GM03348 (cell line): Measurements from ENCODE around the gene PPP1R37.
"Not testable (repeated sequence)": the region's sequence is repeated elsewhere in the genome, so short reads cannot be mapped to it uniquely, and the experiment has no call there.

Source experiments
- DNase-seq: peaks from one replicate; pipeline ENCODE4 v3.0.0; 2012; ENCODE audit warnings: low spot score

The PPP1R37 gene

DNA sequence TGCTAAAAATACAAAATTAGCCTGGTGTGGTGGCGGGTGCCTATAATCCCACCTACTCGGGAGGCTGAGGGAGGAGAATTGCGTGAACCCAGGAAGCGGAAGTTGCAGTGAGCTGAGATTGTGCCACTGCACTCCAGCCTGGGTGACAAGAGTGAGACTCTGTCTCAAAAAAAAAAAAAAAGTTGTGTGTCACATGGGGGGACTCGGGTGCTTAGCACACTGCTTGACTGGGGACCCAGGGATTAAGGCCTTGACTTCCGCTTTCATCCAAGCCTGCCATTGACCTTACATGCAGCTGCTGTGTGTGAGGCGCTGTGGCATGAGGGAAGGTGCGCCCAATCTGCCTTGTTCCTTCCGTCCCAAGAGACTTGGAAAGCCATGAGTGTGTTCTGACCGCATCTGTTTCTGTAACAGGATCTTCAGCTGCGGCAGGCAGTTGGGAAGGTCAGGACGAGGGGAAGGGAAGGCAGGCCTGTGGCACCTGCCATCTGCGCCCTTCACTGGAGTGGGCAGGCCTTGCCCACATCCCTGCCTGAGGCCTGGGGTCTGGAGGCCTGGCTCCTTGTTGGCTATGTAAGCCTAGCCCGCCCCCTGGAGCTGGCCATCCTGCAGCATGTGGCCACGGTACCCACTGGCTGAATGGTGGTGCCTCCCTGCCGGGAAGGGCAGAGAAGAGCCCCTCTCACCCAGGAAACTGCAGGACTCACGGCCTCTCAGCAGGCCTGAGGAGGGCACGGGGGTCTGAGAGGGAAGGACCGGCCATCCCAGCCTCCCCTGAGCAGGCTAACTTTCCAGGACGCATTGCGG lies 23.0 kb downstream of the PPP1R37 start:
- DNase-seq, result no peak

DNA sequence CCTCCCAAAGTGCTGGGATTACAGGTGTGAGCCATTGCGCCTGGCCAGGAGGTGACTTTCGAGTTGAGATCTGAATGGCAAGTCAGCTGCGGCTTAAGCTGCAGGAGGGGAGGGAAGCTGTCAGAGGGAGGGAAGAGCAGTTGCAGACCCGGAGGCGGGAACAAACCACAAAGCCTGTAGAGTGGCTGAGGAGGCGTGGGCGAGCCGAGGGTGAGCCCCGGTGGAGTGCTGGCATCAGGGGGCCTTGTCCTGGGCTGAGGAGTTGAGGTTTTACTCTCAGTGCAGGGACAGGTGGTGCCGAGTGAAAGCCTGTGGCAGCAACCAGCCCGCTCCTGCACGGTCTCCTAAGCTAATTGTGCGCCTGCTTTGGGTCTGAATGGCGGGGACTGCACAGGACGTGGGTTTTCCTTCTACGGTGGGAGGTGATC lies 24.2 kb downstream of the PPP1R37 start:
- no peak for DNase-seq

DNA sequence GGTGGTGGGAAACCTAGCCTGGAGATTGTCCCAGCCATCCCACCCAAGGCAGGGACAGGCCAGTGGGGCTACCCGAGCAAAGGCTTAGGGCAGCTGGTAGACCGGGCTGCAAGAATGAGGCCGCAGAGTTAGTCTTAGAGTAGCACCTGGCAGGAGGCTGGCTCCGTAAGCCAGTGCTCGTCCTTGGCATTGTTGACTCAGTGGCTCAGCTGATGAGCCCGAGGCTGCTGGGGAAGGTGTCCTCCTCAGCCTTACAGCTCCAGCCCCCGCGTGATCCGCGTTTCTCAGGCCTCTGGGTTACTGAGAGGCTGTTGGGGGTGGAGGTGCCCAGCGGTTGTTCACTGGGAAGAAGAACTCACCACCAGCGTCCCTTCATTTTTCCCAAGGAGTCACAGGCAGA lies 24.7 kb downstream of the PPP1R37 start:
- DNase-seq, result no peak

DNA sequence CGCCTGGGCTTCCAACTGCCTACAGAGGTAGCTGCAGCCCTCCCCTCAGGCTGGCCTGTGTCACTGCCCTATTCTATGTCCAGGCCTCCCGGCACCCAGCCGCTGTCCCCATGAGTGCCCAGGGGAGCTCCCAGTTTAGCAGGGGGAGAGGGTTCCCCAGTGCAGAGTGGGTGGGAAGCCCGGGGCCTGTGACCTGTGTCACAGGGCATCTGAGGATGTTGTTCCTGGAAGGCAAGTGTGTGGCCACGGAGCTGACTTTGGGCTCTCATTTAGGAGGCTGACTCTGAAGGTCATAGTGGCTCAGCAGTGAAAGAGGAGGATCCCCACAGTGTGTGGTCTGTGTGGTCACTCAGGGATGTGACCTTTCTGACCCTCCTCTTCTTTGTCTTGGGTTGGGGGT lies 25.1 kb downstream of the PPP1R37 start:
- no peak for DNase-seq

DNA sequence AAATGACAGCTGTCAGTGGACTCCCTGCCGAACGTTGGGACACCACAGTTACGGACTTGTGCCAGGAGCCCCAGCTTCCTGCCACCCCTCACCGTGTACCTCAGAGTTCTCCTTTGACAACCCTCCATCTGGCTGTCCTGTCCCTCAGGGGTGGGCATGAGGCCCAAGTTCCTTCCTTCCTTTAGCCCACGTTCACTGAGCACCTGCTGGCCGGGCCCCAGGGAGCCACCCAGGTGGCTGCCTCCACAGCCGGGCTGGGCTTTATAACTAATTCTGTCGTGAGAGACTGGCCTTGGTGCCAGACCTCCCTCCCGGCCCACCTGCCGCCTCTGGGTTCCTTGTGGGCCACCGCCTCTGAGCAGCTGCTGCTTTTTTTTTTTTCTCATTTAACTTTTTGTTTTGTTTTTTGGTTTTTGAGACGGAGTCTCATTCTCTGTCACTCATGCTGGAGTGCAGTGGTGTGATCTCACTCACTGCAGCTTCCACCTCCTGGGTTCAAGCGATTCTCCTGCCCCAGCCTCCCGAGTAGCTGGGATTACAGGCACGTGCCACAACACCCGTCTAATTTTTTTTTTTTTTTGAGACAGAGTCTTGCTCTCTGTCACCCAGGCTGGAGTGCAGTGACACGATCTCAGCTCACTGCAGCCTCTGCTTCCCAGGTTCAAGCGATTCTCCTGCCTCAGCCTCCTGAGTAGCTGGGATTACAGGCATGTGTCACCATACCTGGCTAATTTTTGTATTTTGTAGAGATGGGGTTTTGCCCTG lies 25.8 kb downstream of the PPP1R37 start:
- DNase-seq, result not testable (repeated sequence)

DNA sequence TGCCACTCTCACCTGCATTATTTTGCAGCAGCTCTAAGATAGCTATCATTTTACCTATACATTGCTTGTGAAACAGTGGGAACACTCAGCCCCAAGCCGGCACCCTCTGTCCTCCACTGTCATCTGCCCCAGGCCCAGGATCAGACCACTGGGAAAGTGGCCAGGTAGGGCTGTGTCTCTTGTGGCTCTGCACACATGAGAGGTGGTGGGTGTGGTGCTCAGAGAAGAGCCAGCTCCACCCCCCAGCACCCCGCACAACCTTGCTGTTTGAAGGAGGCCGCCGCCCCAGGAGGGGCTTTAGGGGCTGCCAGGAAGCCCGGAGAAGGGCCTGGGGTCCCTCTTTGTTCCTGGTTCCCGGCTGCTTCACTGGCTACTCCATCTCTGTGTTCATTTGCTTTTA lies 26.6 kb downstream of the PPP1R37 start:
- no peak for DNase-seq

DNA sequence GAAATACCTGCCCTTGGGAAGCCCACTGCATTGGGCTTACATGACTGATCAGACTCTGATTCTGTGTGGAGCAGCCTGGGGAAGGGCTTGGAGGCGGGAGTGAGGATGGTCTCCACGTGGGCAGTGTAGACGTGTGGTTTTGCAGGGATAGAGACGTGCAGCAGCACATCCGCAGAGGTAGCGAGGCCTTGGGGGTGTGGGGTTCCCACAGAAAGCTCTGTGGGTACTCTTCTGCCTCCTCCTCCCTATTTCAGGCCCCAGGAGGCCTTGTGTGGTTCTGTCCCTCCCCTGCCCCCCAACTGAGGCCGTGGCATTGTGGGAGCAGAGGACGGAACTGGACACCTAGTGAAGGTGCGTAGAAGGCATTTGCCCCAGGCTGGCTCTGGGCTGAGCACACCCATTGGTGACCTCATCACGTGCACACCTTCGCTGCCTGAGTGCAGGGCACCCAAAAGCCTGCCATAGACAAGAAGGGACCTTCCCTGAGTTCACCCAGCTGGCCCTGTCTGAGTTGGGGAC lies 28.9 kb downstream of the PPP1R37 start:
- DNase-seq, result no peak

DNA sequence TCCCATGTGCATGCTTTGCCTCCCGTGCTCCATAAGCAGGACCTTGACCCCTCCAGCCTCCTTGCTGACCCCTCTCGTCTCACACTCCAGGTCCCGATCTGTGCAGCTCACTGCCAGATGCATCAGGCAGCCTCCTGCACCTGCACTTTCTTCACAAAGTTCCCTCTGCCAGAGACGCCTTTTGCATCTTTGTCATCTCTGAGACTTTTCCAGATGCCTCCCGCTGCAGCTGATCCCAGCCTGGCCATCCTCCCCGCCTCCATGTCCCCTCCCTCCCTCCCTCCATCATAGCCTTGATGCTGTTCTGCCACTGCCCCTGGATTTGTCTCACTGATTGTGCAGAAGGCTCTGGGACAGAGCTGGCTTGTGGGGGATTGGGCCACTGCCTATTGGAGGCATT lies 29.9 kb downstream of the PPP1R37 start:
- no peak for DNase-seq

DNA sequence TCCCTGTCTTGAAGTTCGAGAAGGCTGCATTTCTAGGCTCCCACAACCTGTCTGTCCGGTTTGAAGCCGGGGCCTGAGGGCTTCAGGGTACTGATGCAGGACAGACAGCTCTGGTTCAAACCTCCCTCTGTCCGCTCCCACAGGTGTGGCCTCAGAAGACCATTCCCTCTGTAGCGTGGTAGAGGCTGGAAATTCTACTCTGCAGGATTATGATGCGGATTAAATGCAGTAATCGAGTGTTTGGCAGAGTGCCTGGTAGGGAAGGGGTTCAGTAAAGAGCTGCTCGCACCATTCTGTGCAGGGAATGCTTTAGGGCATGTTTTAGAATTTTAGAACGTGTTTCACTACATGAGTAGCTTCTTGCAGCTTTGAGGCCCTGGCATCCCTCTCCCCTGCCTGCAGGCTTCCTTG lies 30.5 kb downstream of the PPP1R37 start:
- no peak for DNase-seq

DNA sequence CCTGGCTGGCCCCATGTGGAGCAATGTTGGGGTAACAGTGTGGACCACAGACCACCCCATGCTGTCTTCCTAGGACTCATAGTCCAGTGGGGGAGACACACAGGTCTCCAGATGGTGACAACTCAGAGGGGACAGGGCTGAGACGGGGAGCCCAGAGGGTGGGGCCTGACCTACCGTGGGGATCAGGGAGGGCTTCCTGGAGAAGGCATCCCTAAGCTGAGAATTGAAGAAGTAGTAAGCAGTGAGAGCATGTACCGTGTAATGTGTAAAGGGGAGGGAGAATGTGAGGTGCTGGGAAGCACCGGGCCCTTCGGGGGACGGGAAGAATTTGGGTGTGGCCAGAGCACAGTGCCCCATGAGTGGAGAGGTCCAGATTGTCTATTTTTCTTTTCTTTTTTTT lies 31.0 kb downstream of the PPP1R37 start:
- DNase-seq, result no peak

DNA sequence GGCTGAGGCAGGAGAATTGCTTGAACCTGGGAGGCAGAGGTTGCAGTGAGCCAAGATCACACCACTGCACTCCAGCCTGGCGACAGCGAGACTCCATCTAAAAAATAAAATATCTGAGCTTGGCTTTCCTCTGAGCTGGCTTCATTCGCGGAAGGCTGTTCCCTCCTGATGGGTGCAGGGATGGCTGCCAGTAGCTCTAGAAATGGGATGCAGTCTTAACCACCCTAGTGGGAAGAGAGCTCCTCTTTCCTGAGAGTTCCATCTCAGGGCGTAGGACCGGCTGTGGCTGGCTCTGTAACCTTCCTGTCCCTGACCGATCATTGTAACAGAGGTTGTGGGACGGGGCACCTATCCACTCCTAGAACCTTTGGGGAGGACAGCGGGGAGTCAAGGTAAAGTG lies 32.4 kb downstream of the PPP1R37 start:
- no peak for DNase-seq

DNA sequence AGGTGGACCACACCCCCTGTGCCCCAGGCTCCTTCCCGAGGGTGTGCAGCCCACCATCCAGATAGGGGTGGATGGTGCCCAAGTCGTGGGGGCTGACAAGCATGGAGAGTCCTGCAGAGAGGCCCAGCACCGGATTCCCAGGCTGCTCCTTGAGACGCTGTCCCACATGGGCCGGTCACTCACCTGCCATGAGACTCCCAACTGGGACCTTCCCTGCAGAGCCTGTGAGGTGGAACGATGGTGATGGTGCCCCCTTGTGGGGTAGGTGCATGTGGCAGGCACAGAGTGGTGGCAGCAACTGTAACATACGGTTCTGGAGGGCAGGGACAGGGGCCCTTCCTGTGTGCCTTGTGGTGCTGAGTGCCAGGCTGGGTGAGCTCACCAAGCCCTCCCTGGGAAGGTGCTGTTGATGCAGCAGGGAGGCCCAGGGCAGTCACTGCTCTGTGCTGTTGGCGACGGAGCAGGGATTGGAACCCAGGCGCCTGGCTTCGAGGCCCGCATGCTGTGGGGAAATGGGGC lies 33.1 kb downstream of the PPP1R37 start:
- peak; percentile 82 for DNase-seq

DNA sequence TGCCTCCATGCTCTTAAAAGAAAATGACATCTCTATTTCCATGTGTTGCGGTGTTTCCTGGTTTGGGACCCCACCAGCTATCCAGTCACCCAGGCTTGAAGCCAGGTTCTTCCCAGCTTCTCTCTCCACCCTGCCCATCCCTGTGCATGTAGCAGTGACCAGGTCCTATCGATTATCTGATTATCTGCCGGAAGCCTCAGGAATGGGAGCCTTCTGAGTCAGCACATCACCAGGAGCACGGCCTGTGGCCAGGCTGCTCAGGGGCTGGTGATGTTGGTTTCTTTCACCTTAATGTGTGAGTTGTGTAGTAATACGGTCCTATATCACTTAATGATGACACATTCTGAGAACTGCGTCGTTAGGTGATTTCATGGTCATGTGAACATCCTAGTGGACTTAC lies 33.7 kb downstream of the PPP1R37 start:
- DNase-seq, result no peak

DNA sequence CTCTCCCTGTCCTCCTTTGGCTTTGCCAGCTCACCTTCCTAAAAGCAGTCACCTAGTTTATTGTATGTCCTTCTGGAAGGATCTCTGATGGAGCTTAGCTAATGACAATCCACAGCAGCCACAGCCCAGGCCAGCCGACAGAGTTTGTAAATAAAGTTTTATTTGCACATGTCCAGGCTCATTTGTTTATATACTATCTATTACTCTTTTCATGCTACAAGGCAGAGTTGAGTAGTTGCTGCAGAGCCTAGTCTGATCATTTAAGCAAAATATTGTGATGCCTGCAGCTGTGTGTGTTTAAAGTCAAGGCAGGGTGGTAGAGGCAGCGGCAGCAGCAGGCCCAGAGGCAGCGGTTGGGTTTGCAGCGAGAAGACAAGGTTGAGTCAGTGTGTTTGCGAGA lies 35.2 kb downstream of the PPP1R37 start:
- DNase-seq, result no peak

DNA sequence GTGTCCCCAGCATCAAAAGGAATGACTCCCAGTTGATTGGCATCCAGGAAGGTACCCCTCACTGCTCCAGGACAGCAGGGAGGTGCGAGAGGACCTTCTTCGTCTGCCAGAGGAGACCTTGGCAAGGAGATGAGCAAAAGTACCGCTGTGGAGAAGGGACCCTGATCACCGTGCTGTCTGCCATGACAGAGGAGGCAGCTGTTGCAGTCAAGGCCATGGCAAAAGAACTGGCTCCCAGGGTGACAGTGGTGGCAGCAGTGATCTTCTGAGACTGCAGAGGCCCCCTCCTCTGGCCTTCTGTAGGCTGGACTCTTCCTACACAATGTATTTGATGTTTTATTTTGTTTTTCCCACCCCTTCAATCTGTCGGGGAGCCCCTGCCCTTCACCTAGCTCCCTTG lies 35.8 kb downstream of the PPP1R37 start:
- no peak for DNase-seq

DNA sequence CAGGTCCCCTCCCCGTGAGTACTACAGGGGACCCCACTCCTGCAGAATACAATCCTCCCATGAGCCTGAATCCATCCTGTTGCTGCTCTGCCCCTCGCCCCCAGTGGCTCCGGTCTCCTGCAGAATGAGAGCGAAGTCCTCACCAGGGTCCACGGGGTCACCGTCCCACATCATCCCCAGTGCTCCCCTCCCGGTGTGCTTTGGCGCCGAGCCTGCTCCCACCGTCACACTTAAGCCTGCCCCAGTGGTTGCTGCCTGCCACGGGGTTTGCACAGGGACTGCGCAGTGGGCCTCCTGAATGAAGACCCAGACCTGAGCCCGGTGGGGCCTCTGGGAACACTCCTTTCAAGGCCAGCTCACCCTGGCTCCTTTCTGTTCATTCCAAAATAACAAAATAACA lies 37.3 kb downstream of the PPP1R37 start:
- DNase-seq, result no peak

DNA sequence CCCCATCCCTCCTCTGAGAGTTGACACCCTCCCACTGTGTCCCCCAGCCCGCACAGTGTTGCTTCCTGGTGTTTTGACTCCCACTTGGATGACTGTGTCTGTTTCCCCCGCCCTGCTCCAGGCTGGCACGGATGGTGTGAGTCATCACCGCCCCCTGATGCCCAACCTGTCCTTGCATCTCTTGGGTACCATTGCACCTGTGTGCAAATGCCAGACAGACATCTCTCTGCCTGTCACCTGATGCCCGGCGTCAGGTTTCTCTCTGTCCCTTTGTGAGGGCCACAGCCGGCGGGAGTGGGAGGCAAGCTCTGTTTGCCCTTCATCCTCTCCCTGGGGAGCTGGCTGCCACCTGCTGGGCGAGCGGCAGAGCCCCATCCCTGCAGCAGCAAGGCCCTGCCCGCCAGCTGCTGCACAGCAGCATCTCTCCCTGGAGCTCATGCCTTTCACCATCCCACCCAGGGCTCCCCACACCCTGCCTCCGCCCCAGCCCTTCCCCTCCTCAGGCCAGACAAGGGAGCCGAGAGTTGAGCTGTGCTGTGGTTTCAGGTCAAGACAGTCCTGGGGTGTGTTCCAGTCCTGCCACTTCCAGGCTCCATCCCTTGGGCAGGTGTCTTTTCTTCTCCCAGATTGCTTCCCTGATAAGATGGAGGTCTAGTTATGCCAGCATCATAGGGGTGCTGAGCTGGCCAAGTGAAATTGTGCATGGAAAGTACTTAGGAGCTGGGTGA lies 38.1 kb downstream of the PPP1R37 start:
- DNase-seq, result no peak

DNA sequence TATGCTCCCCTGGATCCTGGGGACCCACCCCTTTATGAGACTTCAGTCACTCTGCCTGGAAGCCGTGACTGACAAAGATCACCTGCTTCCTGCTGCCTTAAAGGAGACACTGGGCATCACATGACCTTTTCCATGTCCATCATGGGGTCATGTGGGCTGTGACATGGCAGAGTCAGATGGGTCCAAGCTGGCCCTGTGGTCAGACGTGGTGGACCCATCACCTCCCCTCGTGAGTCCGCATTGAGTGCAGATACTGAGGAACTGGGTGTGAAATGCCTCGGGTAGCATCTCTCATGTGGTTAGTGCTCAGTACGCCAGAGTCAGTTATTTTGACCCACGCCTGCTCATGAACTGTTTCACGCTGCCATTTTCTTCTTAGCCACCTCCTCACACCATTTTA lies 40.7 kb downstream of the PPP1R37 start:
- DNase-seq, result no peak

DNA sequence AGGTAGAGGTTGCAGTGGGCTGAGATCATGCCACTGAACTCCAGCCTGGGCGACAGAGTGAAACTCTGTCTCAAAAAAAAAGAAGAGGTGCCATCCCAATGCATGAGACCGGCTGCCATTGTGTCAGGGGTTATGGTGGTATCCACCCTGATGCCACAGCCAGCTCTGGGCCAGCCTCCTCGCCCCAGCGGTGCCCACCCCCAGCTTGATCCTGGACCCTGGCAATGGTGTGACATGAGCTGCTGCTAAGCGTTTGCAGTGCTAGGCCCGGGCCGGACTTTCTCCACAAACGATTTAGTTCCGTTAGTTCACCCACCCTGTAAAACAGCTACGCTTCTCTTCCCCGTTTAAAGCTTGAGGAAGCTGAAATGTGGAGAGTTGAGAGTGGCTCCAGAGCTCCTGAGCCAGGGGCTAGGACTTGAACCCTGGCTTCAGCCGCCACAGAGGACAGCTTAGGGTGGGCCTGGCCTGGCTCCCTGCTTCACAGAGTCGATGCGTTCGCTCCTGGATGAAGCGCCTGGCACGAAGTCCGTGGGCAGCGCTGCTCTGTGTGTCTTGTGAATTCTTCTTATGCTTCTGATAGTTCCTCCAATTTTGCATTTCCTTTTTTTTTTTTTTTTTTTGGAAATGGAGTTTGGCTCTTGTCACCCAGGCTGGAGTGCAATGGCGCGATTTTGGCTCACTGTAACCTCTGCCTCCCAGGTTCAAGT lies 42.4 kb downstream of the PPP1R37 start:
- no peak for DNase-seq

DNA sequence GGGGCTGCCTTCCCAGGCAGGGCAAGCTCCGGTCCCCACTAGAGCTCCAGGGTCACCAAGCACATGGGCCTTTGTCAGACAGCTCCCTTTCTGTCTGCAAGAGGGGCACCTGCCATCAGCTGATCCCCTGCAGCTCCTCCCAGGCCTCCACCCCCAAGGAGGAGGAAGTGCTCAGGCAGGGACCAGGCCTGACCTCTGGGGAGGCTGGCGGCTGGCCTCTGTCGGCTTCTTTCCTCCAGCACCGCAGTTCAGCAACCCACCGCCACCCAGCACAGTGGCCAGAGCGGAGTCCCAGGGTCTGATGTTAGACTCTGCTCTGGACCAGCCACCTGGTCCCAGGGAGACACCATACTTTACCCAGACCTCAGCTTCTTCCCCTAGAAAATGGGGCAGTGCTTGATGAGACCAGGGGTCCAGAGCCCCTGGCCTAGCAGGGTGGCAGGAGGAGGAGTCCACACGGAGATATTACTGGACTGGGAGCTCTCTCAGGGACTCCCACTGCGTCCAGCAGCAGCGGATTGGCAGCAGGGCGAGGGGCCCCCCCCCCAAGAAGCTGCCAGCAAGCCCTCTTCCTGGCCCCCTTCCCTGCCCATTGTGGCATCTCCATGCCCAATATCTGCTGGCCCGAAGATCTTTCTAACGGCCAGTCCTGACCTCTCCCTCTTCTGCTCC lies 43.7 kb downstream of the PPP1R37 start:
- no peak for DNase-seq

DNA sequence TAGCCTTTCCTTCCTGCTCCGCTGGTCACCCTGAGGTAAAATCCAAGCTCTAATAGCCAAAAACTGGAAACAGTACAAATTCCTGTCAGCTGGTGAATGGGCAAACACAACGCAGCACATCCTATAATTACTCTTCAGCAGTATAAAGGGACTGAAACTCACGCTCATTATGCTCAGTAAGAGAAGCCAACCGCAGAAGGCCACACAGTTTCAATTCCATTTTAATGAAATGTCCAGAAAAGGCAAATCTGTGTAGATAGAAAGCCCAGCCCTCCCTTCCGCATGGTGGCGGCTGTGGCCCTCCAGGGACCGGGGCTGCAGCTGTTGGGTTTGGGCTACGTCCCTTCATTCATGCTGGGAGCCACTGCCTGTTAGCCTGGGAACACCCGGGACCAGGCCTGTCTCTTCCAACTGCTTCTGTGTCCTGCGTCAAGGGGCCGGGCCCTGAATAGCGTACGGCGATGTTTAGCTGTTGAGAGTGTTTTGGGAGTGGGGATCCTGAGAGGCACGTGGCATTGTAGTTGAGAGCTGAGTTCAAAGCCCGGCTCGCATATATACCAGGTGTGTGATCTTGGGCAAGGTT lies 44.3 kb downstream of the PPP1R37 start:
- no peak for DNase-seq
